GM21576 (cell line): Measurements from ENCODE around the gene SCUBE1.
"Not testable (repeated sequence)": the region's sequence is repeated elsewhere in the genome, so short reads cannot be mapped to it uniquely, and the experiment has no call there.

Experiments used
- ATAC-seq: cut with Tn5 transposase; IDR thresholded peaks from one replicate; pipeline ENCODE4 v1.9.1; 2021; ENCODE audit warnings: mild to moderate bottlenecking, moderate library complexity; ENCODE audit not compliant: unreplicated experiment

The SCUBE1 gene

GRCh38 chr22:43281394-43281793, 61.8 kb downstream of the SCUBE1 start:
- no peak for ATAC-seq

- not testable (repeated sequence) for ATAC-seq
Observed at GRCh38 chr22:43280523-43280886, 62.7 kb downstream of the SCUBE1 start.

GRCh38 chr22:43279867-43280522, 63.2 kb downstream of the SCUBE1 start:
- ATAC-seq, result no peak

- ATAC-seq, result no peak
Observed at GRCh38 chr22:43277987-43278601, 65.1 kb downstream of the SCUBE1 start.

GRCh38 chr22:43277091-43277490, 66.1 kb downstream of the SCUBE1 start:
- no peak for ATAC-seq

GRCh38 chr22:43276321-43276720, 66.9 kb downstream of the SCUBE1 start:
- ATAC-seq, result no peak

- no peak for ATAC-seq
Observed at GRCh38 chr22:43275545-43276317, 67.4 kb downstream of the SCUBE1 start.

- ATAC-seq, result no peak
Observed at GRCh38 chr22:43274595-43275240, 68.5 kb downstream of the SCUBE1 start.

- ATAC-seq, result no peak
Observed at GRCh38 chr22:43273902-43274484, 69.2 kb downstream of the SCUBE1 start.

- no peak for ATAC-seq
Observed at GRCh38 chr22:43272869-43273318, 70.3 kb downstream of the SCUBE1 start.

- no peak for ATAC-seq
Observed at GRCh38 chr22:43272301-43272700, 70.9 kb downstream of the SCUBE1 start.

GRCh38 chr22:43270949-43271348, 72.2 kb downstream of the SCUBE1 start:
- ATAC-seq, result no peak

- ATAC-seq, result no peak
Observed at GRCh38 chr22:43270314-43270908, 72.8 kb downstream of the SCUBE1 start.

- no peak for ATAC-seq
Observed at GRCh38 chr22:43269646-43270045, 73.5 kb downstream of the SCUBE1 start.

- ATAC-seq, result no peak
Observed at GRCh38 chr22:43269246-43269645, 73.9 kb downstream of the SCUBE1 start.

GRCh38 chr22:43267981-43268660, 75.1 kb downstream of the SCUBE1 start:
- ATAC-seq, result no peak

- no peak for ATAC-seq
Observed at GRCh38 chr22:43267332-43267980, 75.7 kb downstream of the SCUBE1 start.

GRCh38 chr22:43266076-43266475, 77.1 kb downstream of the SCUBE1 start:
- ATAC-seq, result no peak

GRCh38 chr22:43263645-43264514, 79.3 kb downstream of the SCUBE1 start:
- ATAC-seq, result peak; percentile 60
